HepG2 (cell line): ENCODE data around the gene ARID5B. TPM values are rescaled to one million over a fixed set of nuclear protein-coding genes. Genes with fewer than 3 reads are reported as not detected.

Source experiments
- ATAC-seq: fragments of 200-7000 bp; cut with Tn5 transposase; 3 replicates; pipeline ENCODE4 v1.9.1; 2020; ENCODE audit warnings: mild to moderate bottlenecking, moderate library complexity
- BruUV-seq: library from RNA; stranded (reverse); fragments of 400-500 nt; replicated peaks from 2 replicates; lab custom pipeline; 2021; lab: Mats Ljungman, UMichigan
- CTCF ChIA-PET: fragments of 300-600 bp; formaldehyde crosslinking; extraction: SDS; loops from one replicate; lab custom pipeline; 2021; ENCODE audit warnings: low total read pairs, inconsistent platforms, low intra/inter-chr PET ratio; lab: Yijun Ruan, JAX
- POLR2A ChIA-PET: fragments of 350-600 bp; sonication (Branson Sonifier 250); formaldehyde crosslinking; loops from one replicate; lab custom pipeline; 2020; ENCODE audit warnings: antibody characterized with exemption, inconsistent platforms; lab: Yijun Ruan, JAX
- DNase-seq: peaks from one replicate; pipeline ENCODE4 v3.0.0-alpha.2; 2015; ENCODE audit warnings: low spot score
- FAIRE-seq: peaks from 3 replicates; lab custom pipeline; 2011; peaks lifted over from hg19 to GRCh38; lab: Jason Lieb, UNC
- H2AFZ ChIP-seq: one replicate; pipeline ENCODE4 v1.6.1; 2011; ENCODE audit warnings: low read length, inconsistent platforms
- H3K27ac ChIP-seq: fragments of 300-600 bp; 3 replicates; pipeline ENCODE4 v1.8.0; 2011; ENCODE audit warnings: mixed run types, mild to moderate bottlenecking, mixed read lengths, low read length, inconsistent platforms; ENCODE audit not compliant: insufficient read depth; ENCODE audit errors: extremely low read length
- H3K27me3 ChIP-seq, 2 experiments: fragments of 200-600 bp in 1 of 2; 2 replicates in 1 of 2; 3 replicates in 1 of 2; pipeline versions ENCODE4 v1.6.0 to v1.8.0; 2011; ENCODE audit warnings: low read length in 2 of 2, mild to moderate bottlenecking in 2 of 2, moderate library complexity in 2 of 2, inconsistent platforms in 1 of 2; ENCODE audit not compliant: insufficient read depth in 2 of 2, control insufficient read depth in 1 of 2
- H3K36me3 ChIP-seq, 2 experiments: fragments of 200-600 bp in 1 of 2; replicated peaks in 1 of 2; 2 replicates in 1 of 2; 3 replicates in 1 of 2; pipeline versions ENCODE4 v1.5.1 to v1.8.0; 2011; ENCODE audit warnings: low read length in 2 of 2, inconsistent platforms in 1 of 2; ENCODE audit not compliant: insufficient read depth in 2 of 2, control insufficient read depth in 1 of 2
- H3K4me1 ChIP-seq: 2 replicates; pipeline ENCODE4 v1.5.1; 2012; ENCODE audit warnings: low read length, inconsistent platforms; ENCODE audit not compliant: insufficient read depth
- H3K4me2 ChIP-seq: 2 replicates; pipeline ENCODE4 v1.6.0; 2011; ENCODE audit warnings: low read depth, low read length, inconsistent platforms
- H3K4me3 ChIP-seq, 3 experiments: fragments of 200-600 bp in 1 of 3; sonication (generic), shearing (Covaris generic) in 1 of 3; replicated peaks in 1 of 3; 2 replicates each; pipeline ENCODE4 v1.5.1; 2011 to 2016; ENCODE audit warnings: low read length in 3 of 3, inconsistent platforms in 2 of 3, low read depth in 2 of 3, mild to moderate bottlenecking in 2 of 3, control low read depth in 1 of 3, mixed read lengths in 1 of 3; ENCODE audit not compliant: insufficient read depth in 1 of 3
- H3K79me2 ChIP-seq: one replicate; pipeline ENCODE4 v1.6.1; 2011; ENCODE audit warnings: low read length, inconsistent platforms; ENCODE audit not compliant: insufficient read depth
- H3K9ac ChIP-seq: 2 replicates; pipeline ENCODE4 v1.6.0; 2011; ENCODE audit warnings: mild to moderate bottlenecking, low read depth, low read length, inconsistent platforms; ENCODE audit not compliant: insufficient read depth
- H3K9me3 ChIP-seq: 2 replicates; pipeline ENCODE4 v1.5.1; 2012; ENCODE audit warnings: mild to moderate bottlenecking, low read length
- H4K20me1 ChIP-seq: 2 replicates; pipeline ENCODE4 v1.6.0; 2011; ENCODE audit warnings: inconsistent platforms, mild to moderate bottlenecking, low read length, moderate library complexity; ENCODE audit not compliant: insufficient read depth
- BRCA1 ChIP-seq: sonication (generic); formaldehyde crosslinking; IDR thresholded peaks from 2 replicates; pipeline ENCODE4 v1.4.0; 2020; ENCODE audit warnings: missing genetic modification reagents
- CBX2 ChIP-seq, 2 experiments: fragments of 200-600 bp in 1 of 2; sonication (generic); formaldehyde crosslinking in 1 of 2; IDR thresholded peaks; 2 replicates each; pipeline versions ENCODE4 v1.7.0 to v1.8.1; 2018 to 2022; ENCODE audit warnings: low read depth in 2 of 2, low read length in 1 of 2, mild to moderate bottlenecking in 1 of 2, missing genetic modification reagents in 1 of 2
- NR2F1 ChIP-seq, 2 experiments: fragments of 450-650 bp in 1 of 2; formaldehyde crosslinking in 1 of 2; IDR thresholded peaks; 2 replicates each; pipeline versions ENCODE4 v1.5.0 to v1.6.1; 2016 to 2020; ENCODE audit warnings: mild to moderate bottlenecking in 1 of 2, missing compliant biosample characterization in 1 of 2, missing genetic modification reagents in 1 of 2, moderate library complexity in 1 of 2
- ZEB1 ChIP-seq: IDR thresholded peaks from 2 replicates; pipeline ENCODE4 v1.6.1; 2012; ENCODE audit warnings: mild to moderate bottlenecking, low read depth, inconsistent platforms; ENCODE audit not compliant: insufficient replicate concordance
- ZNF337 ChIP-seq: sonication (generic); formaldehyde crosslinking; IDR thresholded peaks from 2 replicates; pipeline ENCODE4 v1.5.1; 2020; ENCODE audit warnings: missing genetic modification reagents, low read depth, mild to moderate bottlenecking, borderline replicate concordance
- ZNF354B ChIP-seq: sonication (generic); formaldehyde crosslinking; IDR thresholded peaks from 2 replicates; pipeline ENCODE4 v1.8.0; 2022; ENCODE audit warnings: mild to moderate bottlenecking, missing genetic modification reagents
- ZNF616 ChIP-seq: sonication (generic); formaldehyde crosslinking; IDR thresholded peaks from 2 replicates; pipeline ENCODE4 v1.5.0; 2020; ENCODE audit warnings: low read depth, mild to moderate bottlenecking, missing genetic modification reagents
- WGBS: methylation state at CpG from one replicate; pipeline ENCODE4 v1.1.6; 2017; ENCODE audit warnings: low lambda C conversion rate; 5-methylcytosine and 5-hydroxymethylcytosine counted together
- in situ Hi-C: cut with HindIII; loops from 2 replicates; pipeline ENCODE4 v1.10.0; 2017; ENCODE audit warnings: low pct_unique_long_range_greater_than_20kb; ENCODE audit not compliant: extremely low pct_ligation_motif_present
- intact Hi-C: fragments of 100-400 bp; cut with micrococcal nuclease; formaldehyde crosslinking; loops from one replicate; pipeline ENCODE4 v1.10.0; 2022; ENCODE audit not compliant: unreplicated experiment
- polyA plus RNA-seq, 8 experiments: library from polyadenylated mRNA; depleted of rRNA in 3 of 8; stranded (reverse) in 7 of 8; unstranded in 1 of 8; fragments of >200 nt; fragmentation: Illumina TruSeq in 4 of 8; extraction: Trizol in 4 of 8; gene quantifications; 2 replicates each; pipeline versions ENCODE4 v1.2.1 to v1.2.3, GENCODE V29; 2011 to 2016; ENCODE audit warnings: low read depth in 4 of 8, missing spikeins in 1 of 8, mixed read lengths in 1 of 8; ENCODE audit not compliant: insufficient read depth in 1 of 8
- total RNA-seq, 5 experiments: library from RNA; depleted of rRNA; stranded (reverse); fragments of >200 nt; fragmentation: Illumina TruSeq; extraction: Trizol; gene quantifications; 2 replicates each; pipeline ENCODE4 v1.2.3, GENCODE V29; 2016; ENCODE audit warnings: low read depth in 1 of 5
- TF ChIP-seq, protein P1 (sequence below): sonication (generic); formaldehyde crosslinking; IDR thresholded peaks from 2 replicates; pipeline ENCODE4 v1.5.0; 2020; ENCODE audit warnings: missing genetic modification reagents
- TF ChIP-seq, protein P2 (sequence below): IDR thresholded peaks from 2 replicates; pipeline ENCODE4 v1.6.1; 2018; ENCODE audit warnings: missing genetic modification reagents, mild to moderate bottlenecking, missing compliant biosample characterization

Gene ARID5B
- total and polyA plus RNA-seq, 2 of the 13 experiments (the other 11 are each of a cell fraction or from before 2014, with no cell fraction given), result 6.2 to 21.1 TPM

DNA sequence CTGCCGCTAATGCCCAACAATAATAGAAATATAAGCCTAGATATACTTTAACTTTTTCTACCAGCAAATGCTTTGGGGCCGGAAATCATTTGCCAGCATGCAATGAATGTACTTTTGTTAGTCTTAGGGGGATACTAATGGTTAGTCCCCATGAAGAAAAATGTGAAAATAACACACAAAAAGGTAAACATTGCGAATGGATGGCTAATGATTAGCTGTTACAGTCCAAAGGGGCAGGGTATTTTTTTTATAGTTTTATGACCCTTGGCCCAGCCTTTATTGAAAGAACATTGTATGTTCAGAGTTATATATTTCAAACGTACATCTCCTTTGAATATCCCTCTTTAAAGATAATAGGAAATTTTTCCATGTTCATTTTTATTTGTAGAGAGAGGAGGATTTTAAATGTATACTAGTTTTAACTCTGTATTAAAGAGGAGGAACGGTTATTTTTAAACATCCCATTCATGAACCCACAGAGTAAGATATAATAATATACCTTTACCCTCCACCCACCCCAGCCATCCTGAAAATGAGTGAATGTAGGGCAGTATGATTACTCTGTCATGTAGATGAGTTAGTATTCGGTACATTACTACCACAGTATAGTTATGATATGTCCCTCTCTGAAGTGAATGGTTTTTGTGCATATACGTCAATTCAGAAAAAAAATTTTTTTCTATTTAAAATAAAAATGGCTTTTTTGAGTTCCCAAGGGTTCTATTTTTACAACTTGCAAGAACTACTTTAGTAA lies 63.6 kb downstream of the ARID5B start (continued):
- TF ChIP-seq ZNF616 (no peak), NR2F1 (CRISPR knock-in tag; IDR thresholded peaks at IDR 0.05) (peak in 1 of 2 experiments; percentile 71; a peak in 2 of 4 replicates), ZNF337 (CRISPR knock-in tag) (no peak)

DNA sequence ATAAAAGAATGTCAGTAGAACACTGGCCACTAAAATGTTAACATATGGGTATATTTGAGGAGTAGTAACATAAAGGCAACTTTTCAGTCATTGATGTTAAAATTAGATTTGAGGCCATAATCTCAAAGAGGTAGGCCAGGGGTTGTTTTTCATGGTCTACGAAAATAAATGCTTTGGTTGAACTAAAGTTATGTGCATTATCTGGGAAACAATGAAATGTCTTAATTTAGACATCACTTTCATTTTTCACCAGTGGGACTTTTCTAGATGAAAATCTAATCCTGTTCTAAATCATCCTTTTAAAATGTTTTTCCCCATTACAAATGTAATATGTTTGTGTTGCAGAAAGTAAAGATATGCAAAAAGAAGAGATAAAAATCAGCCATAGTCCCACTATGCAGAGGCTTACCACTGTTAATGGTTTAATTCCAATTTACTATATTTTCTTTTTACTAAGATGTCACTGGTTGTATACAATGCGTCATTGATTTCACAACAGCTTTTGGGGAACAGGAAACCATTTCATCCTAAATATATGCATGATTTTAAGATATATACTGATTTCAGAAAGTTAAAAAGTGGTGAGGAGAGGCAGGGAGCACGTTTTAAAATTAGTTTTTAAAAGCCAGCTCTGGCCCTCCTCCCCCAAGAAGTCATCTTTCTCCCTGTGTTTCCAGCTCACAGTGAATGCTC lies 64.3 kb downstream of the ARID5B start:
- POLR2A ChIA-PET, result no interaction called here
- Histone ChIP-seq H3K27me3 (no peaks in the 10 kb centered on the region), H2AFZ (no peak overlapping the region), H4K20me1 (no peaks in the 10 kb centered on the region), H3K9ac (0 out of 2 replicates have a peak overlapping the region, but pooled peaks have one; percentile 35), H3K4me1 (peaks cover 96% of the 10 kb centered on the region), H3K36me3 (peaks cover 3 to 5% of the 10 kb centered on the region in 2 experiments; a peak in 4 of 5 replicates), H3K79me2 (peaks cover 23% of the 10 kb centered on the region), H3K27ac (peak overlapping the region; percentile 94), H3K4me2 (peak overlapping the region; percentile 66; the same call in 1 of the 2 replicates), H3K9me3 (no peaks in the 10 kb centered on the region), H3K4me3 (peak overlapping the region in 1 of 3 experiments; percentile 47; a peak in 1 of 6 replicates)
- CTCF ChIA-PET, result no interaction called here
- intact Hi-C loops, result loop anchor here (1.0 to 10.0 kb wide), 6 partner anchors 23 to 299 kb away; partner anchors contain the start of gene RTKN2
- peak; percentile 55 for FAIRE-seq
- no TSS peak for BruUV-seq
- no peak for TF ChIP-seq ZNF354B (CRISPR knock-in tag)
- TF ChIP-seq, protein P1, sequence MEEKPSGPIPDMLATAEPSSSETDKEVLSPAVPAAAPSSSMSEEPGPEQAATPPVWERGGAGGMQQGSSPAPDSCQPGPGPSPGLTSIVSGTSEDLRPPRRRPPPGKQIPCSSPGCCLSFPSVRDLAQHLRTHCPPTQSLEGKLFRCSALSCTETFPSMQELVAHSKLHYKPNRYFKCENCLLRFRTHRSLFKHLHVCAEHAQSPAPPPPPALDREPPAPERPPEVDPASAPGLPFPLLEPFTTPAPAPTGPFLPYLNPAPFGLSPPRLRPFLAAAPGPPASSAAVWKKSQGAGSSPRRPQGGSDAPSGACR (CRISPR knock-in tag), result no peak
- TF ChIP-seq ZEB1, result no peak
- no peak for TF ChIP-seq BRCA1 (CRISPR knock-in tag)
- TF ChIP-seq, protein P2, sequence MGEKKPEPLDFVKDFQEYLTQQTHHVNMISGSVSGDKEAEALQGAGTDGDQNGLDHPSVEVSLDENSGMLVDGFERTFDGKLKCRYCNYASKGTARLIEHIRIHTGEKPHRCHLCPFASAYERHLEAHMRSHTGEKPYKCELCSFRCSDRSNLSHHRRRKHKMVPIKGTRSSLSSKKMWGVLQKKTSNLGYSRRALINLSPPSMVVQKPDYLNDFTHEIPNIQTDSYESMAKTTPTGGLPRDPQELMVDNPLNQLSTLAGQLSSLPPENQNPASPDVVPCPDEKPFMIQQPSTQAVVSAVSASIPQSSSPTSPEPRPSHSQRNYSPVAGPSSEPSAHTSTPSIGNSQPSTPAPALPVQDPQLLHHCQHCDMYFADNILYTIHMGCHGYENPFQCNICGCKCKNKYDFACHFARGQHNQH (CRISPR knock-in tag), result no peak
- no peak for TF ChIP-seq CBX2 (IDR thresholded peaks at IDR 0.05; ENCODE audit: low read depth, low read length)
- TF ChIP-seq CBX2 (CRISPR knock-in tag; IDR thresholded peaks at IDR 0.05; ENCODE audit: low read depth), result no peak
- in situ Hi-C loops, result no loop called here
- WGBS, result 74% methylated on average over 3 of the region's 3 CpGs
- DNase-seq, result no peak
- no peak for ATAC-seq
